Vagina (tissue), 2 donors: Measurements from ENCODE around the gene PAWR. TPM values are rescaled to one million over a fixed set of nuclear protein-coding genes. Genes with fewer than 3 reads are reported as not detected.
A peak's percentile ranks its signal among the peaks of the same experiment; 100 is the strongest.

Experiments
- DNase-seq, 2 donors: peaks; one replicate each; pipeline ENCODE4 v3.0.0-alpha.2; 2017; ENCODE audit errors: extremely low spot score in 2 of 2
- H3K27ac ChIP-seq: fragments of 200-600 bp; sonication (generic); one replicate; pipeline ENCODE4 v1.5.1; 2019
- H3K27me3 ChIP-seq: fragments of 200-600 bp; sonication (generic); one replicate; pipeline ENCODE4 v1.5.1; 2019
- H3K36me3 ChIP-seq, 2 donors: fragments of 200-600 bp; sonication (generic); one replicate each; pipeline ENCODE4 v1.5.1; 2017 to 2019
- H3K4me1 ChIP-seq: fragments of 200-600 bp; sonication (generic); one replicate; pipeline ENCODE4 v1.5.1; 2019
- H3K4me3 ChIP-seq, 2 donors: fragments of 200-600 bp; sonication (generic); 1 replicate in 1 of 2; 2 replicates in 1 of 2; pipeline ENCODE4 v1.5.1; 2016 to 2019
- H3K9me3 ChIP-seq: fragments of 200-600 bp; sonication (generic); one replicate; pipeline ENCODE4 v1.5.1; 2019
- CTCF ChIP-seq, 3 experiments: fragments of 450-650 bp in 2 of 3; fragments of 200-600 bp in 1 of 3; sonication (generic) in 1 of 3; IDR thresholded peaks; one replicate each; pipeline ENCODE4 v1.5.1; 2017 to 2019; ENCODE audit warnings: antibody characterized with exemption in 3 of 3, mild to moderate bottlenecking in 2 of 3, moderate library complexity in 2 of 3
- POLR2A ChIP-seq, 2 donors: fragments of 450-650 bp; IDR thresholded peaks; one replicate each; pipeline ENCODE4 v1.6.1; 2017; ENCODE audit warnings: antibody characterized with exemption in 2 of 2, mild to moderate bottlenecking in 2 of 2, moderate library complexity in 2 of 2
- POLR2AphosphoS5 ChIP-seq, 2 donors: sonication (generic); formaldehyde crosslinking; IDR thresholded peaks; one replicate each; pipeline ENCODE4 v1.9.0; 2017; ENCODE audit warnings: antibody characterized with exemption in 2 of 2, mild to moderate bottlenecking in 2 of 2, low read depth in 1 of 2; ENCODE audit not compliant: insufficient read depth in 1 of 2
- intact Hi-C: fragments of 100-400 bp; cut with DNase I; formaldehyde crosslinking; loops from one replicate; pipeline ENCODE4 v1.15.1; 2023
- total RNA-seq: library from RNA; depleted of rRNA; stranded (reverse); fragments of >200 nt; gene quantifications from one replicate; pipeline ENCODE4 v1.2.3, GENCODE V29; 2016

Gene PAWR
- total RNA-seq, 1 donor from 2014 or later = 103 TPM

GRCh38 chr12:79690142-79690637, 574 bp downstream of the PAWR start:
- peaks cover 18% of the 10 kb centered on the region for H3K4me1 ChIP-seq
- intact Hi-C loops = loop anchor here (5.0 kb wide), 1 partner anchor 138 kb away; no protein-coding TSS in a partner anchor

GRCh38 chr12:79689477-79690141, 1.2 kb downstream of the PAWR start:
- H3K36me3 ChIP-seq = no peaks in the 10 kb centered on the region
- intact Hi-C loops = loop anchor here (5.0 kb wide), 1 partner anchor 137 kb away; no protein-coding TSS in a partner anchor
- peaks cover 23% of the 10 kb centered on the region for H3K4me1 ChIP-seq
- no peaks in the 10 kb centered on the region for H3K9me3 ChIP-seq
- no peak for DNase-seq
- H3K27me3 ChIP-seq = no peaks in the 10 kb centered on the region
- peak overlapping the region; percentile 92 to 99 for H3K4me3 ChIP-seq
- peak overlapping the region; percentile 95 for H3K27ac ChIP-seq
- no peak for TF ChIP-seq POLR2A (IDR thresholded peaks at IDR 0.05)
- TF ChIP-seq POLR2AphosphoS5 (IDR thresholded peaks at IDR 0.05; ENCODE audit: insufficient read depth in 1 of 2, low read depth in 1 of 2) = peak; percentile 18 to 54
- no peak for TF ChIP-seq CTCF (IDR thresholded peaks at IDR 0.05)

More at GRCh38 chr12:79690142-79690637, 574 bp downstream of the PAWR start:
- Histone ChIP-seq H3K4me3 (peak overlapping the region; percentile 92 to 99), H3K27ac (peak overlapping the region; percentile 95), H3K36me3 (no peaks in the 10 kb centered on the region), H3K9me3 (no peaks in the 10 kb centered on the region), H3K27me3 (no peaks in the 10 kb centered on the region)
- no peak for DNase-seq
- no peak for TF ChIP-seq CTCF (IDR thresholded peaks at IDR 0.05)
- no peak for TF ChIP-seq POLR2AphosphoS5 (IDR thresholded peaks at IDR 0.05; ENCODE audit: insufficient read depth in 1 of 2, low read depth in 1 of 2)
- peak in 1 of 2 donors; percentile 15 for TF ChIP-seq POLR2A (IDR thresholded peaks at IDR 0.05)

DNA sequence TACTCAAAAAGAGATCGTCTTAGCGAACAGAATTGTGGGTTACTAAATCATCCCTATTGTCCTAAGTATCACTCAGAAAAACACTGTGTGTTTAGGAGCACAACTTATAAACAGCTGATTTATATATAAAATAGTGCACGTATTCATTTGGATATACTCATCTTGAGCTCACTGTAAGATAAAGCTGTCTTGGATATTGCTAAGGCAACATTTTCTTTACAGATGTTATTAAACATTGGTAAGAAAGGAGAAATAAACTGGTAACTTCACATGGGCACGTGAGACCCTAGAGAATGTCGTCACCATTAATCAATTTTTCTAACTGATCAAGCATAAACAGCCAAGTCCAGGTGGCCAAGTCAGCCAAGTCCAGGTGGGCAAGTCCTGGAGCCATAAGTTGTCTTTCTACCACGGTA, 1.7 kb downstream of the PAWR start:
- H3K36me3 ChIP-seq = no peaks in the 10 kb centered on the region
- peak overlapping the region; percentile 95 for H3K27ac ChIP-seq
- peak overlapping the region; percentile 92 to 99 for H3K4me3 ChIP-seq
- no peaks in the 10 kb centered on the region for H3K9me3 ChIP-seq
- DNase-seq = no peak
- peaks cover 23% of the 10 kb centered on the region for H3K4me1 ChIP-seq
- no peaks in the 10 kb centered on the region for H3K27me3 ChIP-seq
- intact Hi-C loops = no loop called here
- TF ChIP-seq CTCF (IDR thresholded peaks at IDR 0.05) = no peak
- TF ChIP-seq POLR2AphosphoS5 (IDR thresholded peaks at IDR 0.05; ENCODE audit: insufficient read depth in 1 of 2, low read depth in 1 of 2) = no peak
- TF ChIP-seq POLR2A (IDR thresholded peaks at IDR 0.05) = no peak

- H3K27ac ChIP-seq = peak overlapping the region; percentile 95
- TF ChIP-seq POLR2A (IDR thresholded peaks at IDR 0.05) (no peak), CTCF (IDR thresholded peaks at IDR 0.05) (no peak), POLR2AphosphoS5 (IDR thresholded peaks at IDR 0.05; ENCODE audit: insufficient read depth in 1 of 2, low read depth in 1 of 2) (no peak)
- peak overlapping the region; percentile 92 to 99 for H3K4me3 ChIP-seq
- H3K9me3 ChIP-seq = no peaks in the 10 kb centered on the region
- H3K27me3 ChIP-seq = no peaks in the 10 kb centered on the region
- peaks cover 23% of the 10 kb centered on the region for H3K4me1 ChIP-seq
- DNase-seq = no peak
- no peaks in the 10 kb centered on the region for H3K36me3 ChIP-seq
- intact Hi-C loops = no loop called here
These were observed 2.2 kb downstream of the PAWR start for GRCh38 chr12:79688376-79689060.
